Measurements from ENCODE around the gene TPPP2. TPM values are rescaled to one million over a fixed set of nuclear protein-coding genes. Genes with fewer than 3 reads are reported as not detected.

The TPPP2 gene
- total RNA-seq, 1 experiment from 2014 or later = not detected

GRCh38 chr14:21055432-21056117 lies 25.6 kb downstream of the TPPP2 start:
- H3F3A ChIP-seq (ENCODE audit: low read length, unreplicated experiment) = no peaks in the 10 kb centered on the region
- no peaks in the 10 kb centered on the region for H3K36me3 ChIP-seq (ENCODE audit: low read depth, low read length)
- DNase-seq = no peak
- ChIA-PET POLR2A (ENCODE audit: unreplicated experiment) (no interaction called here), CTCF (no interaction called here)
- H3K4me2 ChIP-seq (ENCODE audit: low read length) = no peak overlapping the region
- ATAC-seq = no peak
- H3K9ac ChIP-seq (ENCODE audit: low read length) = no peak overlapping the region
- H2AFZ ChIP-seq (ENCODE audit: low read length) = no peak overlapping the region
- H3K27ac ChIP-seq (ENCODE audit: low read length) = no peak overlapping the region
- no peak overlapping the region for H3K4me3 ChIP-seq (ENCODE audit: low read length)
- H3K27me3 ChIP-seq (ENCODE audit: low read length) = peaks cover 18% of the 10 kb centered on the region
- intact Hi-C loops (cut with micrococcal nuclease) = no loop called here
- H3K9me2 ChIP-seq (replicated peaks; ENCODE audit: low read length) = no peaks in the 10 kb centered on the region
- H3K4me1 ChIP-seq (ENCODE audit: insufficient read depth, low read length) = no peaks in the 10 kb centered on the region
- TF ChIP-seq CTCF (conservative IDR thresholded peaks at IDR 0.05; ENCODE audit: low read depth, low read length) (no peak), EZH2 (IDR thresholded peaks at IDR 0.05; ENCODE audit: low read length, unreplicated experiment) (no peak), EZH2phosphoT487 (IDR thresholded peaks at IDR 0.05; ENCODE audit: borderline replicate concordance, low read length) (no peak)
- no peaks in the 10 kb centered on the region for H3K79me2 ChIP-seq (ENCODE audit: low read length)
- no TSS peak for BruUV-seq (replicated peaks)
- no peaks in the 10 kb centered on the region for H4K20me1 ChIP-seq (ENCODE audit: low read length)
- no peaks in the 10 kb centered on the region for H3K9me3 ChIP-seq (ENCODE audit: low read length)

GRCh38 chr14:21056520-21057163 lies 26.6 kb downstream of the TPPP2 start:
- no peaks in the 10 kb centered on the region for H4K20me1 ChIP-seq (ENCODE audit: low read length)
- POLR2A ChIA-PET (ENCODE audit: unreplicated experiment) = no interaction called here
- H3K27ac ChIP-seq (ENCODE audit: low read length) = no peak overlapping the region
- intact Hi-C loops (cut with micrococcal nuclease) = no loop called here
- no peak overlapping the region for H3K4me2 ChIP-seq (ENCODE audit: low read length)
- no peak overlapping the region for H3K4me3 ChIP-seq (ENCODE audit: low read length)
- no peaks in the 10 kb centered on the region for H3K9me2 ChIP-seq (replicated peaks; ENCODE audit: low read length)
- CTCF ChIA-PET = no interaction called here
- H3K4me1 ChIP-seq (ENCODE audit: insufficient read depth, low read length) = no peaks in the 10 kb centered on the region
- no peak for TF ChIP-seq EZH2 (IDR thresholded peaks at IDR 0.05; ENCODE audit: low read length, unreplicated experiment)
- no peak for TF ChIP-seq EZH2phosphoT487 (IDR thresholded peaks at IDR 0.05; ENCODE audit: borderline replicate concordance, low read length)
- no peak for TF ChIP-seq CTCF (conservative IDR thresholded peaks at IDR 0.05; ENCODE audit: low read depth, low read length)
- H2AFZ ChIP-seq (ENCODE audit: low read length) = no peak overlapping the region
- no TSS peak for BruUV-seq (replicated peaks)
- peaks cover 28% of the 10 kb centered on the region for H3K27me3 ChIP-seq (ENCODE audit: low read length)
- ATAC-seq = no peak
- no peaks in the 10 kb centered on the region for H3K36me3 ChIP-seq (ENCODE audit: low read depth, low read length)
- no peaks in the 10 kb centered on the region for H3F3A ChIP-seq (ENCODE audit: low read length, unreplicated experiment)
- H3K9me3 ChIP-seq (ENCODE audit: low read length) = no peaks in the 10 kb centered on the region
- no peaks in the 10 kb centered on the region for H3K79me2 ChIP-seq (ENCODE audit: low read length)
- peak; percentile 21 for DNase-seq
- no peak overlapping the region for H3K9ac ChIP-seq (ENCODE audit: low read length)
